Stimulated activated CD8-positive, alpha-beta memory T cell treated with anti-CD3 and anti-CD28 coated beads, Interleukin-2, amount 100 ng/mL, for 48 hours (primary cell): ENCODE data around the gene RAB3B.
"Not testable (repeated sequence)": the region's sequence is repeated elsewhere in the genome, so short reads cannot be mapped to it uniquely, and the experiment has no call there.

ENCODE experiments used
- DNase-seq, 2 donors: peaks; one replicate each; pipeline ENCODE4 v3.0.0-alpha.2; 2020; ENCODE audit warnings: low read depth in 2 of 2

RAB3B gene

GRCh38 chr1:51989582-51990477 lies 670 bp downstream of the RAB3B start:
- peak in 1 of 2 donors; percentile 1 for DNase-seq

- no peak for DNase-seq
These were observed 2.2 kb downstream of the RAB3B start for GRCh38 chr1:51988254-51988653.

DNA sequence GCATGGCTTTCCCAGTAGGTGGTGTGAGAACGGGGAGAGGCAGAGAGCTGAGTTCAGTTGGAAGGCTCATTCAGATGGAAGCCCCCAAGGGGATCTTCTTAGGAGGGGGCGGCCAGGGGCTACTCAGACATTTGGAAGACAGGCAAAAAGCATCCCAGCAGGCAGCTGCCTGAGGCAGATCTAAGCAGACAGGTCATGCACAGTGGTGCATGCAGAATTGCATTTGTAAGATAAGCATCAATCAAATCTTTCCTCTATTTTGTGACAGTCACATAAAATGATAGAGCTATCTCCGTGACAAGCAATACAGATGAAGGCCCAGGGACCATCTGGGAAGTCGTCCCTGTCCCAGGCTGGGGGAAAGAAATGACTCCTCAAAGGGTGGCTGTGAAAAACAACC lies 3.8 kb downstream of the RAB3B start:
- DNase-seq, result no peak

- DNase-seq, result no peak
These were observed 8.3 kb downstream of the RAB3B start for GRCh38 chr1:51982161-51982560.

DNA sequence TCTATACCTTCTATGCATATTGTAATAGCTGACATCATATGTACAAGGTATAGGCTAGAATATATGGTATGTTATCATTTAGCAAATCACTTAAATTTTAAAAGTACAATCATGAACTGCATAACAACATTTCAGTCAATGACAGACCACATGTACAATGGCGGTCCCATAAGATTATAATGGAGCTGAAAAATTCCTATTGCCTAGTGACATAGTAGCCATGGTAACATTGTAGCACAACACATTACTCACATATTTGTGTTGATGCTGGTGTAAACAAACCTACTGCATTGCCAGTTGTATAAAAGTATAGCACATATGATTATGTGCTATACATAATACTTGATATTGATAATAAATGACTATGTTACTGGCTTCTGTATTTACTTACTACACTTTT lies 8.9 kb downstream of the RAB3B start:
- DNase-seq, result no peak

GRCh38 chr1:51978099-51978498 lies 12.4 kb downstream of the RAB3B start:
- no peak for DNase-seq

DNA sequence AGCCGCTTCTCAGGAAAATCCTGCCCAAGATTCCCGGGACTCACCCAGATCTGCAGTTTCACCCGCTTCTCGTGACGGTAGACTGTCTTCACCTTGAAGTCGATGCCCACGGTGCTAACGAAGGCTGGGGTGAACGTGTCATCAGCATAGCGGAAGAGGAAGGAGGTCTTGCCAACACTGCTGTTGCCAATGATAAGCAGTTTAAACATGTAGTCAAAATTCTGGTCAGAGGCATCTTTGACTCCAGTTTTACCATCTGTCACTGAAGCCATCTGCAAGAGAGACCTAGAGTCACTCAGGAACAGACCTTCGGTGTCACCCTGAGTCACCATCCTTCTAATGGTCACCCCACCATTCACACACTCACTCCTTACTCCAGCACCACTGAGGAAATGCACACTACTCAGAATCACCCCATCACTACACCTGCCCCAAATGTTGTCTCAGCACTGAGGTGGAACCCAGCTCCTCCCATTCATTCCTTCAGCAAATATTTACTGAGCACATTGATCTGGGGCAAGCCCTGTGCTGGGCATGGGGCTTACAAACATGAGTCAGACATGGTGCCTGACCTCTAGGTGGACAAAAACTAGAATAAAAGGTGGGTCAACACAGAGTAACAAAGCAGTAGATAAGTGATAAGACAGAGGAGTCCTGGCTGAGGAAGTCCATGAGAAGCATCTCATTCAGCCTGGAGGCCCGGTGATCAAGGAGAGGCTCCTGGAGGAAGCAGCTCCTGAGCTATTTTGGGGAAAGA lies 13.5 kb downstream of the RAB3B start:
- no peak for DNase-seq

DNA sequence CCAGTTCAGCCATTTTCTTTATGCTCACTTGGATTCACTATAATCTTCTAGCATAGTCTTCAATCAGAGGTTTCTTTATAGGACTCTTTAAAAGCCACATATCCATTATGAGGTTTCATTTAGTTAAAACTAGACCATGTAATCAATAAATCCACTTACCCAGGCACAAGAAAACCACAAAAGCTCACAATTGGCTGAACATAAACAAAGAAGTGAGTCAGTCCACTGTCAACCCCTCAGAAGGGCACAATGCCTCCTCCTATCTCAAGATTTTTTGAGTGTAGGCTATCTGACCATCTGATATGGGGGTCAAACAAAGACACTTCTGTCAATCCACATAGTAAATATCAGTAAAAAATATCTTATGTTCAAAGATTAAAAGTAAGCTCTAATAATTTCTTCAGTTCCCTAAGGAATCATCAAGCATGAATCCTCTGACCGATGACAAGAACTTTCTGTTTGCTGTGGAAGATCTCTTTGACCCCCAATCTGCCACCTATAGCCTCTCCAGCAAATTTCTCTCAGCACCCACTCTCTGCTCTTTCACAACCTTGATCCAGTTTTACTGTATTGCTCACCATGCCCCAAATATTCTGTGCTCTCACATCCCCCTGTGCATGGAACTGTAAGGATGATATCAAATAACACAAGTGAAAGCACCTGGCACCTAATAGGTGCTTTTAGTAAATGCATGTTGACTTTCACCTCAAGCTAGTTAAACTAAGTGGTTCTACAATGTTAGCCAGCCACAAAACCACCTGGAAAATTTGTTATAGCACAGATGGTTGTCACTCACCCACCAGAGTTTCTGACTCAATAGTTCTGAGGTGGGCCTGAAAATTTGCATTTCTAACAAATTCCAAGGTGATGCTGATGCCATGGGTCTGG lies 16.7 kb downstream of the RAB3B start:
- no peak for DNase-seq

GRCh38 chr1:51969038-51969705 lies 21.3 kb downstream of the RAB3B start:
- DNase-seq, result no peak

GRCh38 chr1:51968632-51969031 lies 21.9 kb downstream of the RAB3B start:
- no peak for DNase-seq

DNA sequence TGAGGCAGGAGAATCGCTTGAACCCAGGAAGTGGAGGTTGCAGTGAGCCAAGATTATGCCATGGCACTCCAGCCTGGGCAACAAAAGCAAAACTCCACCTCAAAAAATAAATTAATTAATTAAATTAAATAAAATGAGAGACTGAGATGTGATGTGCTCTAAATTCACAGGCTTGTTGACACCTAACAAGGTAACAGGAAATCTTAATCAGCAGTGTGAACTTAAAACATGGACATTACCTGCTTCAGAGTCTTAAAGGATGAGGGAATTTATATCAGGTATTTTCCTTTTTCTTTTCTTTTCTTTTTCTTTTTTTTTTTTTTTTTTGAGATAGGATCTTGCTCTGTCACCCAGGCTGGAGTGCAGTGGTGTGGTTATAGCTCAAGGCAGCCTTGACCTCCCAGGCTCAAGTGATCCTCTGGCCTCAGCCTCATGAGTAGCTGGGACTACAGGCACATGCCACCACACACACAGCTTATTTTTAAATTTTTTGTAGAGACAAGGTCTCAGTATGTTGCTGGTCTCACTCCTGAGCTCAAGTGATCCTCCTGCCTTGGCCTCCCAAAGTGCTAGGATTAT lies 23.2 kb downstream of the RAB3B start:
- DNase-seq, result not testable (repeated sequence)

- DNase-seq, result no peak
These were observed 23.9 kb downstream of the RAB3B start for GRCh38 chr1:51966559-51966958.

GRCh38 chr1:51964309-51964696 lies 26.2 kb downstream of the RAB3B start:
- no peak for DNase-seq

DNA sequence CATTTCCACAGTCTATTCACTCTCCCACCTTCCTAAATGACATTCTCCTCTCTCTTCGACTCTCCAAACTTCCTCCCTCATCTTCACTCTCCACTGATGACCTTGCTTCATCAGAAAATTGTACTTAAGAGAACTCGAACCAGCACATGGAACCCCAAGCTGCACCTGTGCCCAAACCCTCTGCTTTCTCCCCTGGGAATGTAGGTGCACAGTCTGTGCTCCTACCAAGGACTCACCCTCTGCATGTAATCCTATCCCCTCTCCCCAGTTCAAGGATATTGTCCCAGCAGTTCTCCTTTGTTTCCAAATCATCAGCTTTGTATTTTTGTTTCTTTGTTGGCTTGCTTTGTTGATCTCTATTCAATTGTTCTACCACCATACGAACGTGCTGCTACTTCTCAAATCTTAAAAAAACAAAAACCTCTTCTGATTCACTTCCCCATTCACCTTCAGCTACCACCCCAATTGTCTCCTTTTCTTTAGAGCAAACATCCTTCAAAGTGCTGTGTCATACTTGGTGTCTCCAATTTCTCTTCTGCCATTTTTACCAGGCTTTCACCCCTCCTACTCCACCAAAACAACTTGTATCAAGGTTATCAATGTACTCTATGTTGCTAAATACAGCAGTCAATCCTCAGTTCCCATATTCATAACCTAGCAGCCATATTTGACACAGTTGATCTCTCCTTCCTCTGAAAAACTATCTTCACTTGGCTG lies 26.8 kb downstream of the RAB3B start:
- no peak for DNase-seq

DNA sequence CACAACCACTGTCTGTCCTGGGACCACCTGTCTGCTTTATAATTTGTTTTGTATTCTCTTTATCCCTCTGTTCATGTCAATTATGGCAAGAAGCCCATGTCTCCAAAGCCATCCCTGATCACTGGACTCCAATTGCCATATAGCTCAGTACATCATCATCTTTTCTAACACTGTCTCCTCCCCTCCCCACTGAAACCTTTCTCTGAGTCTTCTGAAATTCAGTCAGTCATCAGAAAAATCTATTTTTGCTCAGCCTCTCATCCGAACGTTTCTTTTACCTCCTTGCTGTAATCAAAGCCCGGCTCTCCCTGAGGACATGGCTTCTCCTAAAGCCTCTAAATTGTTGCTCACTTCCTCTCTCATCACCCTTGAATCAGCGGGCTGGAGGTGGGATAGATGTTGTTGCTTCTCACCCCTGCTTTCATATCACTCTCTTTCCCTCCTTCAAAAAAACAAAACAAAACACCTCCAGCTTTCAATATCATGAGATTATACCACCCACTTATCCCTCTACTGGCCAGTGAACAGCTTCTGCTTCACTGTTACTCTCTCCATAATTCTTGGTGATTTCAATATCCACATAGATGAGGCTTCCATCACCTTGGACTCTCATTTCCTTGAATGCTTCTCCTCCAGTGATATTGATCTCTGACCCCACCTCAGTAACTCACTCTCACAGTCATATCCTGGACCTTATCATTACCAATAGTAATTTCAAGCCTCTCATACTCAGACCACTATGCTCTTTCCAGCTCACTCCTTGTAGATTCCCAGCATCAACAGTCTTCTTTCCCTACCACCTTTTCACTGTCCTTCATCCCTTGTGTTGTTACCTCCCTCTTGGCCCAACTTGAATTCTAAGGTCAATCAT lies 27.8 kb downstream of the RAB3B start:
- no peak for DNase-seq

- DNase-seq, result no peak
These were observed 28.5 kb downstream of the RAB3B start for GRCh38 chr1:51961954-51962353.

DNA sequence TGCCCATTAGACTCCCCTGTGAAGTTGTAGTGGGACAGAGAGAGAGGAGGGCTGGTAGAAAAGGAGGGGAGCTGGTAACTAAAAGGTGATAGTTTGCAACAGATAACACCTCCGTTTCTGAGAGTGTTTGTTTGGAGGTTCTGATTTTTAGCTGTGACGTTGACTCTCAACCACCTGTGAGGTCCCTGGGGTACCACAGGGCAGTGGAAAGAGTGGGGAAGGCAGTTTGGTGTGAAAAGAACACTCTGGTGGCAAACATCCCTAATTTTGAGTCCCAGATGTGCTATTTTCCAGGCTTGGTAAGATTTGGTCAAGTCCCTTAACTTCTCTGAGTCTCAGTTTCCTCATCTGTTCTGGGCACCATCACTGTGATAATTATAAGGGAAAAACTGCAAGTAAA lies 29.3 kb downstream of the RAB3B start:
- DNase-seq, result no peak

GRCh38 chr1:51960262-51960661 lies 30.2 kb downstream of the RAB3B start:
- DNase-seq, result no peak

DNA sequence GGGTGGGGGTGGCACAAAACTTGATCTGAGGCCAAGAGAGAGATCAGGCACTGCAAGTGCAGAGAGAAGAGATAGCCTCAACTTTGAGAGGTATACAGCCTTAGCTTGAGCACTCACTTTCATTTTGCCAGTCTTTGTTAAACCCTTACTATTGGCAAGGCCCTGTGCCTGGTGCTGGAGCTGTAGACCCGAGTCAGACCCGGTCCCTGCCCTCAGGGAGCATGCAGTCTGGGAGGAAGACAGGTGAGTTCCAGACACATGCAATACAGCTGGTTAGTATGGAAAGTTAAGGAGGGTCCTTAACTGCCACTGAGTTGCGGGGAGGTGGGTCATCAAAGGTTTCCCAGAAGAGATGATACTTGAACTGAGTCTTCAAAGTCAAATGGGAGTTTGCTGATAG lies 31.7 kb downstream of the RAB3B start:
- no peak for DNase-seq

DNA sequence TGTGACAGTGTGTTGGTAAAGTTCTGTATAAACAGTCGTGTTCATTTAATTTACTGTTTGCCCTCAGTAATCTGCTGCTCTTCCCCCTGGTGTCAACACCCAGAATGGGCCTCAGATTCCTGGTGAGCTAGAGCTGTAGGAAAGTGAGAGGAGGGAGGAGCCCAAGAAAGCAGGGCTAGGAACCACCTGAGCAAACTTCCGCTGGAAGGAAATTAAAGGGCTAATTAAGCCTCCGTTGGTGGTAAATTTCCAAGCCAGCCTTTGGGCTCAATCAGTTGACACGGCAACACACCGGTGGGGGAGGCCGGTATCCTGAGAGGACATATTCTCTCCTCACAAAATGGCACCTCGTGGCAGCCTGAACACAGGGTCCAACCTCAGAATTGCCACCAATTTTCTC lies 32.9 kb downstream of the RAB3B start:
- DNase-seq, result no peak
